ENCODE data around the gene RAC2.

RAC2 gene

GRCh38 chr22:37224757-37225420, 19.2 kb downstream of the RAC2 start:
- no peak for DNase-seq (ENCODE audit: low read depth)
- no peak overlapping the region for H3K4me3 ChIP-seq (ENCODE audit: low read depth, low read length)
- TF ChIP-seq CTCF (IDR thresholded peaks at IDR 0.05; ENCODE audit: low read depth, low read length, missing control alignments) = no peak

DNA sequence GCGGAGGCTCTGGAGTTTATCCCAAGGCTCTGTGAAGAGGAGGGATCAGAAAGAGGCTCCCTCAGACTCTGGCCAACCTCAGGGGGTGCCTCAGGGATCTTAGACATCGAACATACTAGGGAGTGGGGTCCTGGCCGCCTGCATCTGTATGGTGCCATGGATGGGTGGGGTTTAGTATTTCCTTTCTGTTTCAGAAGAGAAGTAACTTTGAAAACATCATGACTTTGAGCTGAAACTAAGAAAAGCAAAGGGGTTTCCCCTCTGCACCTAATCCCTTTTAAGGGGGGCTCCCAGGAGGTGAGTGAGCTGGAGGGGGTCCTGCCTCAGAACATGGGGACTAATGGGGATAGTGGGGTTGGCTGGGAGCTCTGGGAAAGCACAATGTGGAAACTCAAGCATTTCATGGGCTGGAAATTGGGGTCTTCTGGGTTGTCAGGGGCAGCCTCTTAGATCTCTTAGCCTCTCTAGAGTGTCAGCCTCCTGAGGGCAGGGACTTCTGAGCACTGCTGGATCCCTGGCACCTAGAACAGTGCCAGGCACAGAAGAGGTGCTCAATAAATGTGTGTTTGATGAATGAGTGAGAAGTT, 20.0 kb downstream of the RAC2 start:
- TF ChIP-seq CTCF (IDR thresholded peaks at IDR 0.05; ENCODE audit: low read depth, low read length, missing control alignments) = no peak
- H3K4me3 ChIP-seq (ENCODE audit: low read depth, low read length) = no peak overlapping the region
- DNase-seq (ENCODE audit: low read depth) = no peak

DNA sequence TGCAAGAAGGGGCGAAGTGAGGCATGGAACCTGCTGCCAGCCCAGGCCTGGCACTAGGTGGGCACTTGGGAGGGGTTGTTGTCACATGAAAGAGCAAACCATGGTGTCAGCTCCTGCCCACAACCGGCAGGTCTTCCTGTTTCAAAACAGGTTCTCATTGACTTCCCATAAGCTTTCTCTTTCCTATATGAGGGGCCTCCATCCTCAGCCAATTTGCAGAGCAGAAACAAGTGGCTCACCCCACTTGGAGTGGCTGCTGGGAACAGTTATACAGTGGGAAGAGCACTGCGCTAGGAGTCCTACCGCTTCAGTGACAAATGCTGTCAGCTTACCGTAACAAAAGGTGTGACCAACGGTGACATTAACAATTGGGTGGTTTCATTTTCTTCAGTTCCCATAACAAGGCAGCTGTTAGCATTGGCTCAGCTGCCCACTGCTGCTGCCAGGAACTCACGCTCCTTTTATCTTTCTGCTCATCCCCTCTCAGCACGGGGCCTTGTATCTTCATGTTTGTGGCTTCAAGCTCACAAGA, 21.6 kb downstream of the RAC2 start:
- no peak for TF ChIP-seq CTCF (IDR thresholded peaks at IDR 0.05; ENCODE audit: low read depth, low read length, missing control alignments)
- no peak for DNase-seq (ENCODE audit: low read depth)

DNA sequence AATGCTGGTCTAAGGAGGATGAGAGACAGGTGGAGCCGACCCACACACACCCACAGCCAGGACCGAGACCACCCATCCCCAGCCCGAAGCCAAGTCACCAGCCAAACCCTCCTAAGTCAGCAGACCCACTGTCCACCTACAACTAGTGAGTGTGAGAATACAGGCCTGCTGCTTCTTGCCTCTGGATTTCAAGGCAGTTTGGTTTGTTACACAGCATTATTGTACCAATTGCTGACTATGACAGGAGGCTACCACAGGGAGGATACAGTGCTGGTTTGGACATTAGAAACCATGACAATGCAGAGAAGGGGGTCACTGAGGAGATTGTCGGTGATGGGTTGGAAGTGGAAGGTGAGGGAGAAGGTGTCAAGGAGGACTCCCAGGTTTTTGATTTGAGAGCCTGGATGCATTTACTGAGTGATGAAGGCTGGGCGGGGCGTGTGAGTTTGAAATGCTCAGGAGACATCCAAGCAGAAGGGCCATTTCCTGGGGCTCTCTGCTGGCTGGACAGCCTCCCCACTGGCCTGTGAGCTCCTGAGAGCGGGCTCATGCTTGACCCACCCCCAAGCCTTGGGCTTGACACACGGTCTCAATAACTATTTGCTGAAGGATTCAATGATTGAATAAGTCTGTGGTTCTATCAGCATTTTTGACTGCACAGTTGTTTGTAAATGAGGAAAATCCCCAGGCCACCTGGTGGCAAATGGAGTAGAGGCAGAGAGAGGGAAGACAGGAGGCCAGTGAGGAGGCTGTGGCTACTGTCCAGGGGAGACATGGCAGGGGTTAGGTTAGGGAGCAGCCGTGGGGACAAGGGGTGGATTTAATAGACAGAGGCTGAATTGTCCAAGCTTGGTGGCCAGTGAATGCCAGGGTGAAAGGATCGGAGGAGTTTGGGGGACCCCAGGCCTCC, 22.4 kb downstream of the RAC2 start:
- peak; percentile 9 for TF ChIP-seq CTCF (IDR thresholded peaks at IDR 0.05; ENCODE audit: low read depth, low read length, missing control alignments)
- H3K4me3 ChIP-seq (ENCODE audit: low read depth, low read length) = no peak overlapping the region
- no peak for DNase-seq (ENCODE audit: low read depth)

More for the DNA sequence above, 21.6 kb downstream of the RAC2 start:
- no peak overlapping the region for H3K4me3 ChIP-seq (ENCODE audit: low read depth, low read length)

DNA sequence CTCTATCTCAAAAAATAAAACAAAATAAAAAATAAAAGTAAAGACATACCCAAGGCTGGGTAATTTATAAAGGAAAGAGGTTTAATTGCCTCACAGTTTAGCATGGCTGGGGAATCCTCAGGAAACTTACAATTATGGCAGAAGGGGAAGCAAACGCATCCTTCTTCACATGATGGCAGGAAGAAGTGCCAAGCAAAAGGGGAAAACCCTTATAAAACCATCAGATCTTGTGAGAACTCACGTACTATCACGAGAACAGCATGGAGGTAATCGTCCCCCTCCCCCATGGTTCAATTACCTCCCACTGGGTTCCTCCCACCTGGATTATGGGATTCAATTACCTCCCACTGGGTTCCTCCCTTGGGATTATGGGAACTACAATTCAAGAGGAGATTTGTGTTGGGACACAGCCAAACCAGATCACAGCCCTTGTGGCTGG, 23.5 kb downstream of the RAC2 start:
- DNase-seq (ENCODE audit: low read depth) = no peak
- H3K4me3 ChIP-seq (ENCODE audit: low read depth, low read length) = no peak overlapping the region; the same call in 1 of the 2 replicates
- TF ChIP-seq CTCF (IDR thresholded peaks at IDR 0.05; ENCODE audit: low read depth, low read length, missing control alignments) = no peak

- H3K4me3 ChIP-seq (ENCODE audit: low read depth, low read length) = peak overlapping the region; percentile 51
- no peak for TF ChIP-seq CTCF (IDR thresholded peaks at IDR 0.05; ENCODE audit: low read depth, low read length, missing control alignments)
- no peak for DNase-seq (ENCODE audit: low read depth)
These were observed 24.5 kb downstream of the RAC2 start for GRCh38 chr22:37219533-37219932.

Data from GM12864 (cell line).